GM19239 (cell line): ENCODE measurements around the gene DUSP5.
"Not testable (repeated sequence)": the region's sequence is repeated elsewhere in the genome, so short reads cannot be mapped to it uniquely, and the experiment has no call there.

Experiments
- DNase-seq: peaks from one replicate; pipeline ENCODE4 v3.0.0; 2011; ENCODE audit warnings: low spot score; ENCODE audit not compliant: insufficient read length
- FAIRE-seq: peaks from 2 replicates; lab custom pipeline; 2011; peaks lifted over from hg19 to GRCh38; lab: Jason Lieb, UNC

The DUSP5 gene

GRCh38 chr10:110510730-110511129 lies 13.0 kb downstream of the DUSP5 start:
- no peak for FAIRE-seq
- DNase-seq = no peak

- no peak for FAIRE-seq
These were observed 14.2 kb downstream of the DUSP5 start for GRCh38 chr10:110511734-110512449.

GRCh38 chr10:110512461-110513187 lies 14.9 kb downstream of the DUSP5 start:
- FAIRE-seq = no peak
- no peak for DNase-seq

More at GRCh38 chr10:110511734-110512449, 14.2 kb downstream of the DUSP5 start:
- no peak for DNase-seq

- no peak for FAIRE-seq
These were observed 16.2 kb downstream of the DUSP5 start for GRCh38 chr10:110513949-110514348.

GRCh38 chr10:110514848-110515247 lies 17.1 kb downstream of the DUSP5 start:
- FAIRE-seq = no peak

More at GRCh38 chr10:110513949-110514348, 16.2 kb downstream of the DUSP5 start:
- no peak for DNase-seq

GRCh38 chr10:110516815-110517492 lies 19.2 kb downstream of the DUSP5 start:
- DNase-seq (no peak), FAIRE-seq (no peak)

More at GRCh38 chr10:110514848-110515247, 17.1 kb downstream of the DUSP5 start:
- no peak for DNase-seq

- no peak for DNase-seq
- FAIRE-seq = no peak
These were observed 24.8 kb downstream of the DUSP5 start for GRCh38 chr10:110522365-110522988.

- no peak for DNase-seq
- FAIRE-seq = no peak
These were observed 26.0 kb downstream of the DUSP5 start for GRCh38 chr10:110523736-110524135.

- FAIRE-seq = no peak
These were observed 26.6 kb downstream of the DUSP5 start for GRCh38 chr10:110524179-110524858.

GRCh38 chr10:110524859-110525232 lies 27.1 kb downstream of the DUSP5 start:
- FAIRE-seq = no peak
- DNase-seq = no peak

More at GRCh38 chr10:110524179-110524858, 26.6 kb downstream of the DUSP5 start:
- DNase-seq = no peak

GRCh38 chr10:110525349-110526260 lies 27.9 kb downstream of the DUSP5 start:
- DNase-seq = no peak
- FAIRE-seq = no peak

- no peak for DNase-seq
These were observed 30.0 kb downstream of the DUSP5 start for GRCh38 chr10:110527731-110528171.

GRCh38 chr10:110528224-110528996 lies 30.7 kb downstream of the DUSP5 start:
- FAIRE-seq (no peak), DNase-seq (no peak)

More at GRCh38 chr10:110527731-110528171, 30.0 kb downstream of the DUSP5 start:
- FAIRE-seq = no peak

- not testable (repeated sequence) for DNase-seq
- peak; percentile 80 for FAIRE-seq
These were observed 31.4 kb downstream of the DUSP5 start for GRCh38 chr10:110528997-110529524.

- peak; percentile 85 for FAIRE-seq
- DNase-seq = no peak
These were observed 31.9 kb downstream of the DUSP5 start for GRCh38 chr10:110529596-110530011.

GRCh38 chr10:110530131-110530831 lies 32.6 kb downstream of the DUSP5 start:
- no peak for FAIRE-seq
- DNase-seq = no peak

- FAIRE-seq (no peak), DNase-seq (no peak)
These were observed 34.0 kb downstream of the DUSP5 start for GRCh38 chr10:110531687-110532086.
